ENCODE results near the gene BIRC6. TPM values are rescaled to one million over a fixed set of nuclear protein-coding genes. Genes with fewer than 3 reads are reported as not detected.

The BIRC6 gene
- total RNA-seq, 4 donors from 2014 or later: 97.4 to 259 (median 164) TPM

DNA sequence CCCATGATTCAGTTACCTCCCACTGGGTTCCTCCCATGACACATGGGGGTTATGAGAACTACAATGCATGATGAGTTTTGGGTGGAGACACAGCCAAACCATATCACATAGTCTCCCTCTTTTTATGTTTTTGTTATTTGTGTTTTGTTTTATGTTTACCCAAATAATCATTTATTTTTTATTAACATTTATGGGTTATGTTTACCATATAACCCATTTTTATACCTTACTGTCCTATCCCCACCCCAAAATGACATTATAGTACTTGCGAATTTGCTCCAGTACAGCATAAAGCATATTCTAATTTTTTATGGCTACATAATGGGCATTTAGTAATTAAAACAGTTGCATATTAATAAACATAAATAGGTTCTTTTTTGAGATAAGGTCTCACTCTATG, 209.1 kb downstream of the BIRC6 start:
- H3K4me1 ChIP-seq: no peaks in the 10 kb centered on the region
- H3K27ac ChIP-seq: no peak overlapping the region
- TF ChIP-seq POLR2A (IDR thresholded peaks at IDR 0.05): no peak
- TF ChIP-seq, protein P1, sequence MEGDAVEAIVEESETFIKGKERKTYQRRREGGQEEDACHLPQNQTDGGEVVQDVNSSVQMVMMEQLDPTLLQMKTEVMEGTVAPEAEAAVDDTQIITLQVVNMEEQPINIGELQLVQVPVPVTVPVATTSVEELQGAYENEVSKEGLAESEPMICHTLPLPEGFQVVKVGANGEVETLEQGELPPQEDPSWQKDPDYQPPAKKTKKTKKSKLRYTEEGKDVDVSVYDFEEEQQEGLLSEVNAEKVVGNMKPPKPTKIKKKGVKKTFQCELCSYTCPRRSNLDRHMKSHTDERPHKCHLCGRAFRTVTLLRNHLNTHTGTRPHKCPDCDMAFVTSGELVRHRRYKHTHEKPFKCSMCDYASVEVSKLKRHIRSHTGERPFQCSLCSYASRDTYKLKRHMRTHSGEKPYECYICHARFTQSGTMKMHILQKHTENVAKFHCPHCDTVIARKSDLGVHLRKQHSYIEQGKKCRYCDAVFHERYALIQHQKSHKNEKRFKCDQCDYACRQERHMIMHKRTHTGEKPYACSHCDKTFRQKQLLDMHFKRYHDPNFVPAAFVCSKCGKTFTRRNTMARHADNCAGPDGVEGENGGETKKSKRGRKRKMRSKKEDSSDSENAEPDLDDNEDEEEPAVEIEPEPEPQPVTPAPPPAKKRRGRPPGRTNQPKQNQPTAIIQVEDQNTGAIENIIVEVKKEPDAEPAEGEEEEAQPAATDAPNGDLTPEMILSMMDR (IDR thresholded peaks at IDR 0.05): no peak
- no peaks in the 10 kb centered on the region for H3K27me3 ChIP-seq
- H3K4me3 ChIP-seq: no peak overlapping the region
- intact Hi-C loops (cut with DNase I; ENCODE audit: low total_unique reads): no loop called here
- peaks cover 0 to 6% of the 10 kb centered on the region in 2 donors for H3K9me3 ChIP-seq
- no peak for DNase-seq
- no peaks in the 10 kb centered on the region for H3K36me3 ChIP-seq

DNA sequence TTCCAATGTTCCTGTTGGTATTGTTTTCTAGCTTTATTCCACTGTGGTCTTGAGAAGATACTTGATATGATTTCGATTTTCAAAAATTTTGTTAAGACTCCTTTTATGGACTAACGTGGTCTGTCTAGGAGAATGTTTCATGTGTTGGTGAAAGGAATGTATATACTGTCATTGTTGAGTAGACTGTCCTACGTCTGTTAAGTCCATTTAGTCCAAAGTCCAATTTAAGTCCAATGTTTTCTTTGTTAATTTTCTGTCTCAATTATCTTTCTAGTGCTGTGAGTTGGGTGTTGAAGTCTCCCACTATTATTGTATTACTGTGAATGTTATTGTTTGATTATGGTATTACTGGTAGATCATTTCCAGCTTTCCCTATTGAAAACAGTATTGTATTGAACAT, 215.2 kb downstream of the BIRC6 start:
- Histone ChIP-seq H3K27me3 (no peaks in the 10 kb centered on the region), H3K9me3 (no peaks in the 10 kb centered on the region), H3K4me1 (no peaks in the 10 kb centered on the region), H3K27ac (no peak overlapping the region), H3K4me3 (no peak overlapping the region), H3K36me3 (no peaks in the 10 kb centered on the region)
- intact Hi-C loops (cut with DNase I; ENCODE audit: low total_unique reads): no loop called here
- TF ChIP-seq POLR2A (IDR thresholded peaks at IDR 0.05): no peak
- TF ChIP-seq, protein P1 (IDR thresholded peaks at IDR 0.05): no peak
- DNase-seq: no peak

GRCh38 chr2:32572737-32573136, 215.9 kb downstream of the BIRC6 start:
- H3K9me3 ChIP-seq: no peaks in the 10 kb centered on the region
- intact Hi-C loops (cut with DNase I; ENCODE audit: low total_unique reads): no loop called here
- no peak for DNase-seq
- no peak overlapping the region for H3K4me3 ChIP-seq
- no peaks in the 10 kb centered on the region for H3K4me1 ChIP-seq
- TF ChIP-seq, protein P1 (IDR thresholded peaks at IDR 0.05): no peak
- TF ChIP-seq POLR2A (IDR thresholded peaks at IDR 0.05): no peak
- no peak overlapping the region for H3K27ac ChIP-seq
- no peaks in the 10 kb centered on the region for H3K36me3 ChIP-seq
- no peaks in the 10 kb centered on the region for H3K27me3 ChIP-seq

DNA sequence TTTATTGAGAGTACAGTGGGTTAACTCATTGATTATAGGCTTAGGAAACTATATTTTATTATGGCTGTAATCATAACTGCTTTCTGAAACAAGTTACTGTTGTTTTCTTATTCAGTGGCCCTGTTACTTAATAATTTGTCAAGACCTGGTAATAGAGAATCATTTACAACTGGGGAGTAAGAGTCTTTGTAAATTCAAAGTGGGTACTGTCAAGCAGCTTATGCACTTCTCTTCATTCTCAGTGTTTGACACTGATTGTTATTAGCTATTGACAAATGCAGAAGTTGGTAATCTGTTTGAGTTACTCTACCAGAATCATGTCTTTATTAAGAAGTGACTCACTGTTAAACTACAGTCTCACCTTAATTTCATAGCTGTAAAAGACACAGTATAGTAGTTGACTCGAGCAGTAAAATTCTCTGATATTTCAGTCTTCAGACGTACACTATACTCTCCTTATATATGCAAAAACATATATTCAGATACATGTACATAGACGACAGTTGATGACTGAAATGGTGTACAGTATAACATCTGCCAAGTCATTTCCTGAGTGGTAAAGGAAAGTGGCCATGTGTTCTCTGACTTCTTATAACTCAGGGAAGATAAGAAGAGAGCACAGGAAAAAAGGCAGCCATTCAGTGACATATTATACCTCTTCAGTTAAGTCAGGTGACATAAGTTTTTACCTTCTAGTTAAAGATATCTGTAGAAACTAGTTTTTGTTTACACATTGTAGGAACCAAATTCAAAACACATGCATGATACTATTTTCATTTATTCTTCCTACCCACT, 235.0 kb downstream of the BIRC6 start:
- no peak overlapping the region for H3K27ac ChIP-seq
- no peaks in the 10 kb centered on the region for H3K36me3 ChIP-seq
- intact Hi-C loops (cut with DNase I; ENCODE audit: low total_unique reads): no loop called here
- no peaks in the 10 kb centered on the region for H3K9me3 ChIP-seq
- H3K27me3 ChIP-seq: no peaks in the 10 kb centered on the region
- TF ChIP-seq, protein P1 (IDR thresholded peaks at IDR 0.05): no peak
- TF ChIP-seq POLR2A (IDR thresholded peaks at IDR 0.05): no peak
- DNase-seq: no peak
- H3K4me1 ChIP-seq: no peaks in the 10 kb centered on the region
- H3K4me3 ChIP-seq: no peak overlapping the region

DNA sequence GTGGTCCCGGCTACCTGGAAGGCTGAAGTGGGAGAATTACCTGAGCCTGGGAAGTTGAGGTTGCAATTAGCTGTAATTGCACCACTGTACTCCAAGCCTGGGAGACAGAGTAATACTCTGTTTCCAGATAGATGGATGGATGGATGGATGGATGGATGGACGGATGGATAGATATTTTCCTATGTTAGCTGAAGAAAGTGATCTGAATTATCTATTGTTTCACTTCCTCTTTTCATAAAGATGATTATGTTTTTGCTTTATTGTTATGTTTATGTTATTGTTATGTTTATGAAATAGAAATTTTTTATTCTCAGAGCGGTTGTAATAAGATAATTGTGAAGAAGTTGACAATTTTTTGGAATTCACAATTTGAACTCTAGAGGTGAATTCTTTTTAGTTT, 237.8 kb downstream of the BIRC6 start:
- Histone ChIP-seq H3K9me3 (no peaks in the 10 kb centered on the region), H3K4me3 (no peak overlapping the region), H3K4me1 (no peaks in the 10 kb centered on the region), H3K36me3 (no peaks in the 10 kb centered on the region), H3K27ac (no peak overlapping the region), H3K27me3 (no peaks in the 10 kb centered on the region)
- no peak for TF ChIP-seq POLR2A (IDR thresholded peaks at IDR 0.05)
- TF ChIP-seq, protein P1 (IDR thresholded peaks at IDR 0.05): no peak
- no peak for DNase-seq
- intact Hi-C loops (cut with DNase I; ENCODE audit: low total_unique reads): no loop called here

Data from uterus (tissue), 4 donors.